Hepatocyte (in vitro differentiated cells): ENCODE measurements around the gene MAPK1.

Source experiments
- EZH2 ChIP-seq: fragments of 200-600 bp; sonication (generic); IDR thresholded peaks from 2 replicates; pipeline ENCODE4 v1.6.1; 2016; ENCODE audit warnings: antibody characterized with exemption, mild to moderate bottlenecking, borderline replicate concordance
- EZH2phosphoT487 ChIP-seq: fragments of 200-600 bp; sonication (generic); IDR thresholded peaks from one replicate; pipeline ENCODE4 v1.6.1; 2018; ENCODE audit warnings: antibody characterized with exemption, mild to moderate bottlenecking, low read depth, moderate library complexity; ENCODE audit not compliant: unreplicated experiment, severe bottlenecking
- TF ChIP-seq, protein P1 (sequence below): fragments of 200-600 bp; sonication (generic); IDR thresholded peaks from 2 replicates; pipeline ENCODE4 v1.5.1; 2016; ENCODE audit warnings: antibody characterized with exemption, mild to moderate bottlenecking; ENCODE audit not compliant: poor library complexity

DNA sequence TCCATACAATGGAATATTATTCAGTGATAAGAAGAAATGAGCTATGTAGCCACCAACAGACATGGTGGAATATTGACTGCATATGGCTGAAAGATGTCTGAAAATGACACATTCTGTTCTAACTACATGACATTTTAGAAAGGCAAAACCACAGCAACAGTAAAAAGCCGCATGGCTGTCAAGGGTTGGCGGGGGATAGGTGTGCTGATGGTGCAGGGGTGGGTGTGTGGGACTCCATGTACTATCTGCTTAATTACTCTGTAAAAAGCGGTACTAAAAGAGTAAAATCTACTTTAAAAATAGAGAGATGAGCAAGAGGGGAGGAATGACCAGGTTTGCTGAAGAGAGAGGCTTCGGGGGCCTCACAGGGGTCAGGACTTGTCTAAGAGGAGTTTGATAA is 115.2 kb downstream of the MAPK1 start:
- TF ChIP-seq, protein P1, sequence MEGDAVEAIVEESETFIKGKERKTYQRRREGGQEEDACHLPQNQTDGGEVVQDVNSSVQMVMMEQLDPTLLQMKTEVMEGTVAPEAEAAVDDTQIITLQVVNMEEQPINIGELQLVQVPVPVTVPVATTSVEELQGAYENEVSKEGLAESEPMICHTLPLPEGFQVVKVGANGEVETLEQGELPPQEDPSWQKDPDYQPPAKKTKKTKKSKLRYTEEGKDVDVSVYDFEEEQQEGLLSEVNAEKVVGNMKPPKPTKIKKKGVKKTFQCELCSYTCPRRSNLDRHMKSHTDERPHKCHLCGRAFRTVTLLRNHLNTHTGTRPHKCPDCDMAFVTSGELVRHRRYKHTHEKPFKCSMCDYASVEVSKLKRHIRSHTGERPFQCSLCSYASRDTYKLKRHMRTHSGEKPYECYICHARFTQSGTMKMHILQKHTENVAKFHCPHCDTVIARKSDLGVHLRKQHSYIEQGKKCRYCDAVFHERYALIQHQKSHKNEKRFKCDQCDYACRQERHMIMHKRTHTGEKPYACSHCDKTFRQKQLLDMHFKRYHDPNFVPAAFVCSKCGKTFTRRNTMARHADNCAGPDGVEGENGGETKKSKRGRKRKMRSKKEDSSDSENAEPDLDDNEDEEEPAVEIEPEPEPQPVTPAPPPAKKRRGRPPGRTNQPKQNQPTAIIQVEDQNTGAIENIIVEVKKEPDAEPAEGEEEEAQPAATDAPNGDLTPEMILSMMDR: no peak
- TF ChIP-seq EZH2 (no peak), EZH2phosphoT487 (no peak)
